ENCODE measurements around the gene FAM228B.
"Not testable (repeated sequence)": the region's sequence is repeated elsewhere in the genome, so short reads cannot be mapped to it uniquely, and the experiment has no call there.

The FAM228B gene

DNA sequence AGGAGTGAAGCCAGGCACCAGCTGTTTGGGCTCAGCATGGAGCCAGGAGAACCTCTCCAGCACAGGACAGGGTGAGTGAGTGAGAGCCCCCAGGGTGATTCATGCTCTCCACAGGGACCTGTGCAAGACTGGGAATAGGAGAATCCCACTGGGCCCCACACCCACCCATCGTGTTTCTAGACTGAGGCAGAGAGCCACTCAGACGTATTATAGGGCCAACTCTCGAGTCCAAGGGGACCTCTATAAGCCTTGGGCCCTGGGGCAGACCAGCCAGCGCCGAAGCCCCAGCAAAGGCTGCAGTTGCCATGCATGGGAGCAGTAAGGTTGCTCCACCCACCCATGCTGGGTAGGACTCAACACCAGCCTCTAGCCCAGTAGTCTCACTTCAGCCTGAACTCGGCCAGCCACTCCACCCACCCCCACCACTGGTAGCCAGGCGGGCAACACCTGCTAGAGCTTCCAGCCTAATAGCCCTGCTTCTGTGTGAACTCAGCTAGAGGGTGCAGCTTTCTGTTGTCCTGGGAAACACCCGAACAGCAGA is 19.1 kb upstream of the FAM228B start:
- no peak for DNase-seq

DNA sequence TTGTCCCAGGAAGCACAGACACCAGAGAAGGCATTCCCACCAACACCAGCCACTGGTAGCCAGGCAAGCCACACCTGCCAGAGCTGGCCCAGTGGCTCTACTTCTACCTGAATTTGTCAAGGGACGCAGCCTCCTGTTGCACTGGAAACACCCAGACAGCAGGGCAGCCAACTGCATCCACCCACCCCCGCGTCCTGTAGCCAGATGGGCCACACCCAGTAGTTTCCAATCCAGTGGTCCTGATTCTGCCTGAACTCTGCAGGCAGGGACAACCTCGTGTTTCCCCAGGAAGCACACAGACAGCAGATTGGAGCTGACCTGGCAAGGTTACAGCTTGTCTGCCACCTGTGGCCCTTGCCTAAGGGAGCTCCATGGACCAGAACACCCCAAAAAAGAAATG is 18.4 kb upstream of the FAM228B start:
- no peak for DNase-seq

DNA sequence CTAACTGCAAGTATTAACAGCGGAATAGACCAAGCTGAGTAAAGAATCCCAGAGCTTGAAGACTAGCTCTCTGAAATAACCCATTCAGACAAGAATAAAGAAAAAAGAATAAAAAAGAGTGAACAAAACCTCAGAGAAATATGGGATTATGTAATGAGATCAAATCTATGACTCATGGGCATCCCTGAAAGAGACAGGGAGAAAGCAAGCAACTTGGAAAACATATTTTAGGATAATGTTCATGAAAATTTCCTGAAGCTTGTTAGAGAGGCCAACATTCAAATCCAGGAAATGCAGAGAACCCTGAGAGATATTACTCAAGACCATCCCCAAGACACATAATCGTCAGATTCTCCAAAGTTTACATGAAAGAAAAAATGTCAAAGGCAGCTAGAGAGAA is 17.5 kb upstream of the FAM228B start:
- DNase-seq, result no peak

DNA sequence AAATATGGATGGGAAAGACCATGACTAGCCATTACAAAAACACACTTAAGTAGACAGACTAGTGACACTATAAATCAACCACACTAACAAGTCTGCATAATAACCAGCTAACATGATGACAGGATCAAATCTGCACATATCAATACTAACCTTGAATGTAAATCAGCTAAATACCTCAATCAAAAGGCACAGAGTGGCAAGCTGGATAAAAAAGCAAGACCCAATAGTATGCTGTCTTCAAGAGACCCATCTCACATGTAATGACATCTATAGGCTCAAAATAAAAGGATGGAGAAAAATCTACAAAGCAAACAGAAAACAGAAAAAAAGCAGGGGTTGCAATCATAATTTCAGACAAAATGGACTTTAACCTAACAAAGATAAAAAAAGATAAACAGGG is 16.5 kb upstream of the FAM228B start:
- DNase-seq, result no peak

DNA sequence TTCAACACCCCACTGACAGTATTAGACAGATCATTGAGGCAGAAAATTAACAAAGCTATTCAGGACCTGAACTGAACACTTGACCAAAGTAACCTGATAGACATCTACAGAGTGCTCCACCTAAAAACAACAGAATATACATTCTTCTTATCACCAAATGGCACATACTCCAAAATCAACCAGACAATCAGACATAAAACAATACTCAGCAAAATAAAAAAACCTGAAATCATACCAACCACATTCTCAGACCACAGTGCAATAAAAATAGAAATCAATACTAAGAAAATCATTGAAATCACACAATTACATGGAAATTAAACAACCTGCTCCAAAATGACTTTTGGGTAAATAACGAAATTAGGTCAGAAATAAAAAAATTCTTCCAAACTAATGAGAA is 15.9 kb upstream of the FAM228B start:
- no peak for DNase-seq

DNA sequence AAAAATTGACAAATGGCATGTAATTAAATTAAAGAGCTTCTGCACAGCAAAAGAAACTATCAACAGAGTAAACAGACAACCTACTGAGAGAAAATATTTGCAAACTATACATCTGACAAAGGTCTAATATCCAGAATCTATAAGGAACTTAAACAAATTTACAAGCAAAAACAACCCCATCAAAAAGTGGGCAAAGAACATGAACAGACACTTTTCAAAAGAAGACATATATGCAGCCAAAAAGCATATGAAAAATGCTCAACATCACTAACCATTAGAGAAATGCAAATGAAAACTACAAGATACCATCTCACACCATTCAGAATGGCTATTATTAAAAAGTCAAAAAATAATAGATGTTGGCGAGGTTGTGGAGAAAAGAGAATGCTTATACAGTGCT is 13.8 kb upstream of the FAM228B start:
- not testable (repeated sequence) for DNase-seq

DNA sequence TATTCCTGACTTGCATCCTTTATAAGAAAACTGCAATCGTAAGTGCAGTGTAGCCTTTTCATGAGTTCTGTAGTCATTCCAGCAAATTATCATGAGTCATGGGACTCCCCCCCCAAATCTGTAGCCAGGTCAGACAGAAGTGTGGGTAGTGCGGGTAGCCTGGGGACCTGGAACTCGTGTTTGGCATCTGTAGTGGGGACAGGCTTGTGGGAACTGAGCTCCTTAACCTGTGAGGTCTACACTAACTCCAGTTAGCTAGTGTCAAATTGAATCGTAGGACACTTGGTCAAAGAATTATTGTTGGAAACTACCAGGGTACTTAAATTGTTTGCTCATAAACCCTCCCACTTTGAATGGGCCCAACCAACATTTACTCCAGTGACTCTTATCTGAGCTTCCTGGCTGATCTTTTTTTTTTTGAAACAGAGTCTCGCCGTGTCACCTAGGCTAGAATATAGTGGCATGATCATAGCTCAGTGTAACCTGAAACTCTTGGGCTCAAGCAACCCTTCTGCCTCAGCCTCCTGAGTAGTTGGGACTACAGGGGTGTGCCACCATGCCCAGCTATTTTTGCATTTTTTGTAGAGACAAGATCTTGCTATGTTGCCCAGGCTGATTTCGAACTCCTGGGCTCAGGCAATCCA is 12.5 kb upstream of the FAM228B start:
- DNase-seq, result no peak

DNA sequence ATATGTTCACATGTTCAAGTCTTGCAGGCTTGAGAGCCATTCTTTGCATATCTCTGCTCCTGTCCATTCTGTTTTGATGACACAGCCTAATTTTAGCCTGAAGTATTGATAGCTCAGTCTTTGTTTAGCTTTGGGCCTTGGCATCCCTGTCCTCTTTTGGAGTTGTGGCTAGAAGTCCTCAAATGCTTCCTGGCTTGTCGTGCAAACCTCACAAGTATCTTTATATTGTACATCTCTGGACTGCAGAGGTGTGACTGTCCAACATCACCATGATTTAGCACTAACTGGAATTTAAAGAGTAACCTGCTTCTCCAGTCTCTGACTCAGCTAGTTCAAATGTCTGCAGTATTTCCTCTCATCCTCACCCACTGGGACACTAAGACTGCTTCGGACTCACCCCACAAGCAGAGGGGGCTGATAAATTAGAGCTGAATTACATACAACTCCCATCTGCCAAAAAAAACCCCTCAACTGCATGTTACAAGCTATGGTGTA is 11.8 kb upstream of the FAM228B start:
- DNase-seq, result no peak

DNA sequence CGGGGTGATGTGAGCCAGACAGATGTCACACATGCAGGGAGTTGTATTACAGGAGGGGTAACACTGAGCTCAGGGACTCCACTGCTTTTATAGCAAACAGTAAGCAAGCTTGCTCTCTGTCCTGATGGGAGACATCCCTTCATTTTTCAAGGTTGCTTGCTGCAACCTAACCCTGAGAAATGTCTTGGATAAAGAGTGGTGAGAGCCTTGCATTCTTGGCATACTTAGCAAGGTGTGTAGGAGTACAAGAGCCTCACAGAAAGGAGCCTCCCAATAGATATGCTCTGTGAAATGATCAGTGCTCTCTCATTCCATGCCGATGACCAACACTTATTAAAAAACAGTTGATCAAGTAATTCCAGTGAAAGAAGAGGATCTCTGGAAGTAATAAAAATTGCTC is 8.2 kb upstream of the FAM228B start:
- DNase-seq, result no peak

DNA sequence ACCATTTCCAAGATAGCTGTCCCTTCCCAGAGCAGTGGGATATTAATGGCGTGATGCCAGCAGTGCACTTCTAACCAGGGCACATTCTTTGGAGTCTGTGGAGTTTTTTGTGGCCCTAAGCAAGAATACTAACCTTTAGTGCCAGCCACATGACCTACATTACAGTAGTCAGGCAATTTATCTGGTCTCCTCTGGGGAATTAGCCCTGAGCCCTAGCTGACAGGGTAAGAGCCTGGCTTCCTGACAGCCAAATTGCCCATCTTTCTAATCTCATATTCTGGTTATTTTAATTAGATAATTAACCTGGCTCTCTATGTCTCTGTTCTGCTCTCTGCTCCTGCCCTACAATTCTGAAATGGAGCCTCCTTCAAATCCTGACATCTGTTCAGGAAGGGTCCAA is 5.4 kb upstream of the FAM228B start:
- no peak for DNase-seq

DNA sequence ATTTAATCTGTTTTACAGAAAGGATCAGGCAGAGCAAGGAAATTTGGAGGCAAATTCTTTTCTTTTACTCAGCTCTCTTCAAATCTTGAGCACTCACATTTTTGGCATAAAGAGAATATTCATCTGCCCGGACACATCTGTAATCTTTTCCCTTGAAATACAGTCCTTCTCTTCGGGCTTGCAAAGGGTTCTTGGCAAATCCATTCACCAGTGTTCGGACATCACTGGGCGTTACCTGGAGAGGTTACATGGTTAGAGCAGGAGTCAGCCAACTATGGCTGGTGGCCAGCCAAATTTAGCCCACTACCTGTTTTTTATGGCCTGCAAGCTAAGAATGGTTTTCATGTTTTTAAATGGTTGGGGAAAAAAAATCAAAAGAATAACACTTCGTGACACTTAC is 2.2 kb upstream of the FAM228B start:
- DNase-seq, result no peak

DNA sequence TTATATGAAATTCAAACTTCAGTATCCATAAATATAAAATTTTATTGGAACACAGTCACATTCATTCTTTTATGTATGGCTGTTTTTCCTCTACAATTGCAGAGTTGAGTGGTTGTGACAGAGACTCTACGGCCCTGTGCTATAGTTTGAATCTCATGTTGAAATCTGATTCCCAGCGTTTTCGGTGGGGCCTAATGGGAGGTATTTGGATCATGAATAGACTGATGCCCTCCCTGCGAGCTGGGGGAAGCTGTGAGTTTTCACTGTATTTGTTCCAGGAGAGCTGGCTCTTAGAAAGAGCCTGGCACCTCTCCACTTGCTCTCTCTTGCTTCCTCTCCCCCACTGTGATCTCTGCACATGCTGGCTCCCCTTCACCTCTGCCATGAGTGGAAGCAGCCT is 1.8 kb upstream of the FAM228B start:
- no peak for DNase-seq

DNA sequence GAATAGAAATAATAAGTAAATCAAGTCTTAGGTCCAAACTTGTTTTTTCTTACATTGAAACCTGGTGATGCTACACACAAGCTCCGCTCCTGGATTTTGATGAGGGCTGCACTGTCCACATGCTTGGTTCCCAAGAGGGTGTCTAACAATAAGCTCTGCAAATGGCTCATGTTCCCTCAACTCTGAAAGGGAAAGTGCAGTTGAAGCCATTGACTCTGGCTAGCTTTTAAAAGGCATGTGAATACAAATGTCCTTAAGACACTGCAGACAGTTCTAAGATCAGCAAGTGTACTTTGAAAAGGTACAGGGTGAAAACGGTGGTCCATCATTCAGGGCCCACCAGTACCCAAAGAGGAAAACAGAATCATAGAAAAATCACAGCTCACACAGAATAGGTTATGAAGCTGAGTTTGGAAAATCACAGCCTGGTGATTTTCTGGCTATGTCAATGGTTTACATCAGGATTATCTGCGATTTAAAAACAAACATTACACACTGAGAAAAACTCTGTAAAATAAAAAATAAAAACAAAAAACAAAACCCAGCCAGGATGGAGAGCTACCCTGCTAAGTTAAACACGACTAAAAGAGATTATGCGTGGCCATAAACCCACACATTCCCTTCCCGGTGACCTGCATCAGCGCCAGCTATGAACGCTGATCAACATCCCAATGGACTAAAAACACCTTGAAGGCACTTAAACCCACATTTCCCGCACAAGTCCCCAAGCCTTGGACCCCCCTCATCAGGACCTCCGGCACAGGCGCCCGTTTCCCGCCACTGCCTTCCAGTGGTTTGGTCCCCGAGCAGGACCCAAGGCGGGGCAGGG is 689 bp upstream of the FAM228B start:
- no peak for DNase-seq

DNA sequence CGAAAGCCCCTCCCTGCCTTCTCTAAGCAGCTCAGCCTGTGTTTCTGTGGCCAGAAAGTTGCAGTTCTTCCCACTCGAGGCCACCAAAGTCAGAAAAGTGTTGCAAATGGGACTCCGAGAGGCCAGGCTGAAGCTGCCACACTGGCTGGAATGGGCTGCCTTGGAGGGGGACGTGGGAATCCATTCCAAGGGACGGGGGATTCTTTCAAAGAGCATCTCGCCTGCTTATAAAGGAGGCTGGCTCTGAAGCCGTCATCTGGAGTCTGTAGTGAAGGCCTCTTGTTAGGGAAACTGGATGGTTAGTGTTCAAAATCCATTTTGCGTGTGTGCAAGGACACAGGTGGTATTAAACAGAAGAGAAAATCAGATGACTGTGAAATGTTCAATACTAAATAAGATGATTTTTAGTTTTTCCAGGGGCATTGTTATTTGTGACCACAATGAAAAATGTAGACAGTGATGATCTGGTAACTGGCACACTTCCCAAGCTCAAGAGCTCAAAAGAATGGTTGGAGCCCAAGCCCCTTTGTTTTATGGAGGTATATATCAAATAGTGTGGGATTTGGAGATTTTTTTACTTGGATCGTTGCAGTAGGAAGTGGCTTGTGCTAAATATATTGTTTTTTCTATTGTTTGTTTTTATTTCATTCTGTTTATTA is 782 bp downstream of the FAM228B start:
- no peak for DNase-seq

DNA sequence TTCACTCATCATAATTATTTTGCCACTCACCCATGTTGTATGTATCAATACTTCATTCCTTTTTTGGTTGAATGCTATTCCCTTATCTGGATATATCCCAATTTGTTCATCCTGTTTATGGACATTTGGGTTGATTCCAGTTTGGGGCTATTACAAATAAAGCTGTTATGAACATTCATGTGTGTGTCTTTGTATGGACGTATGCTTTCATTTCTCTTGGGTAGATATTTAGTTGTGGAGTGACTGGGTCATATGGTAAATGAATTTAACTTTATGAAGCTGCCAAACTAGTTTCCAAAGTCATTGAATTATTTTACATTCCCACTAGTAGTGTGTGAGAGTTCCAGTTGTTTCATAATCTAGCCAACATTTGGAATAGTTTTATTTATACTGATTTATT is 2.7 kb downstream of the FAM228B start:
- no peak for DNase-seq

DNA sequence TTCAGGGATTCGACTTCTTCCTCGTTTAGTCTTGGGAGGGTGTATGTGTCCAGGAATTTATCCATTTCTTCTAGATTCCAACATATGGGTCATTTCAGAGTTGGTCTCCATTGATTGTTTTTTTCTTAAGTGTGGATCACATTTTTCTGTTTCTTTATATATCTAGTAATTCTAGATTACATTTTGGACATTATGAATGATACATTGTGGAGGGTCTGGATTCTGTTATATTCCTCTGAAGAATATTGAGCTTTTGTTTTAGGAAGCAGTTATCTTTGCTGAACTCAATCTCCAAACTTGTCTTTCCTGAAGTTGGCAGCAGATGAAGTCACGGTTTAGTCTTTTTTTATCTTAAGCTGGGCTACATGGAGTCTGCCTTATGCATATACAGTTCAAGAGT is 9.3 kb downstream of the FAM228B start:
- DNase-seq, result no peak

DNA sequence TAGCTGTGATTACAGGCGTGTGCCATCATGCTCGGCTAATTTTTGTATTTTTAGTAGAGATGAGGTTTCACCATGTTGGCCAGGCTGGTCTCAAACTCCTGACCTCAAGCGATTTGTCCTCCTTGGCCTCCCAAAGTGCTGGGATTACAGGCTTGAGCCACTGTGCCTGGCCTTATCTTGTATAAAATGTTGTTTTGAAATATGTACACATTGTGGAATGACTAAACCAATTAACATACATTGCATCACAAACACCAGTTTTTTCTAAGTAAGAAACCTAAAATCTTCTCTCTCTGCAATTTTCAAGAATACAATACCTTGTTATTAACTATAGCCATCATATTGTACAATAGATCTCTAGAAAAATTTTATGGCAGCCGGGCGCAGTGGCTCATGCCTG is 17.0 kb downstream of the FAM228B start:
- not testable (repeated sequence) for DNase-seq

DNA sequence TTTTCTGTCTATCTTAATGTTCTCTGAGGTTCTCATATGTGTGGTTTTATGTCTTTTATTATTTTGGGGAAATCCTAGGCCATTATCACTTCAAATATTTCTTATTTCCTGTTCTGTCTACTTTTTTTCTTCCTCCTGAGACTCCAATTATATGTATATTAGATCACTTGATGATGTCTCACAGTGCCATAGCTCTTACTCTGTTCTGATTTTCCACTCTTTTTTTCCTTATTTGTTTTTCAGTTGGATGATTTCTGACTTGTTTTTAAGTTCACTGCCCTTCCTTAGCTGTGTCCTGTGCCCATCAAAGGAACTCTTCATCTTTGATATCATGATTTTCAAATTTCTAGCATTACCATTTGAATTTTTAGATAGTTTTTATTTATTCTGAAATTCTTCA is 24.1 kb downstream of the FAM228B start:
- no peak for DNase-seq

DNA sequence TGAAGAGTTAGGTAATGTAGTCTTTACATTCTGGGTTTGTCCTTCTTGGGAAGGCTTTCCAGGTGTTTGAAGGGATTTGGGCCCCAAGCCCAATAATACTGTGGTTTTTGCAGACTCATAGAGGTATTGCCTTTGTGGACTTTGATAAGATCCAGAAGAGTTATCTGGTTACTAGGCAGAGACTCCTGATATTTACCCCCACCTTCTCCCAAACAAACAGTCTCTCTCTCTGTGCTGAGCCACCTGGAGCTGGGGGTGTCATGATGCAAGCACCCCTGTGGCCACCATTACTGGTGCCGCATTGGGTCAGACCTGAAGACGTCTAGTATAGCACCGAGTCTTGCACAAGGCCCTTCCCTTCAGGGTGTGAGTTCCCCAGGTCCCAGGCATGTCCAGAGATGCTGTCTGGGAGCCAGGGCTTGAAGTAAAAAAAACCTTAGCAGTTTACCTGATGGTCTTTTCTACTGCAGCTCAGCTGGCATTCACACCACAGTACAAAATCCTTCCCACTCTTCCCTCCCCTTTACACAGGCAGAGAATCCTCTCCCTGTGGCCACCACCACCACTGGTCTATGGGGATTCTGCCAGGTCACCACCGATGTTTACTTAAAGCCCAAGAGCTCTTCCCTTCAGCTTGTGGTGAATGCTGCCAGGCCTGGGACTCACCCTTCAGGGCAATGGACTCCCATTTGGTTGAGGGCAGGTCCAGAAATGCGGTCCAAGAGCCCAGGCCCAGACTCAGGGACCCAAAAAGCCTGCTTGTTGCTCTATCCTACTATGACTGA is 29.3 kb downstream of the FAM228B start:
- no peak for DNase-seq

DNA sequence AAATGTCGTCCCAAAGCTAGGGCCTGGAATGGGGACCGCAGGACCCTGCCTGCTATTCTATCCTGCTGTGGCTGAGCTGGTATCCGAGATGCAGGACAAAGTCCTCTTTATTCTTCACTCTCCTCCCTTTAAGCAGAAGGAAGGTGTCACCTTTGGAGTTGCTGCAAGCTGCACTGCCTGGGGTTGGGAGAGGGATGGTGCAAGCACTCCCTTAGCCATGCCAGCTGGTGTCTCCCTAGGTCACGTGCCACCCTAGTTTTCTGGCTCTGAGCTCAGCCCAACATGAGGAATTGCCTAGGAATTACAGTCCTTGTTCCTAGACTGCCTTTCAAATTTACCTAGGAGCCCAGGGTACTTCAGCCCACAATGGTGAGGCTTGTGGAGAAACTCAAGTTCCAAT is 30.2 kb downstream of the FAM228B start:
- no peak for DNase-seq

DNA sequence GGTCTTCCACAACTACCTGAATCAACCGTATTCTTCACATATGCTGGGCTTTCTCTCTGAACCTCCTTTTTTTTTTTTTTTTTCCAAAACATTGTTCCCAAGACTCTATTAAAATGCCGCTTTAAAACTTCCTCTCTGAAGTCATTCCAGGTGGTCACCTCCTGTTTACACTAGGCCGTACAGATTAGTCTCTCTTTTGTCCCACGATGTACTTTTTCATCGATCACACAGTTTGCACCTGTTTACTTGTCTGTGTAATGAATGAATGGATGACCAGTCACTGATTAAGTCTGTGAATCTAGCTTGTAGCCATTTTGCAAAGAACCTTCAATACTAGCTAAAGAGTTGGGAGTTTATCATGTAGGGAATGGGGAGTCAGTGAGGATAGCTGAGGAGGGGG is 34.9 kb downstream of the FAM228B start:
- no peak for DNase-seq

DNA sequence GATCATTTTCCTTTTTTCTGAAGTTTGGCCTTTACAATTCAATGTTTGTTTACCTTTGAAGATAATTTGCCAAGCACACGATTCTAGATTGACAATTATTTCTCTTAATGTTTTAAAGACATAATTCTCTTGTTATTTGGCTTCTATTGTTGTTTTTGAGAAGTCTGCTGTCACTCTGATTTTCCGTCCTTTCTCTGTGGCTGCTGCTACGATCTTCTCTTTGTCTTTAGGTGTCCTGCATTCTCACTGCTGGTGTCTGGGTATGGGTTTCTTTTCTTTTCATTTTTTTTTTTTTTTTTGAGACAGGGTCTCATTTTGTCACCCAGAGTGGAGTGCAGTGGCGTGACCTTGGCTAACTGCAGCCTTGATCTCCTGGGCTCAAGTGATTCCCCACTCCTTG is 36.4 kb downstream of the FAM228B start:
- DNase-seq, result no peak

DNA sequence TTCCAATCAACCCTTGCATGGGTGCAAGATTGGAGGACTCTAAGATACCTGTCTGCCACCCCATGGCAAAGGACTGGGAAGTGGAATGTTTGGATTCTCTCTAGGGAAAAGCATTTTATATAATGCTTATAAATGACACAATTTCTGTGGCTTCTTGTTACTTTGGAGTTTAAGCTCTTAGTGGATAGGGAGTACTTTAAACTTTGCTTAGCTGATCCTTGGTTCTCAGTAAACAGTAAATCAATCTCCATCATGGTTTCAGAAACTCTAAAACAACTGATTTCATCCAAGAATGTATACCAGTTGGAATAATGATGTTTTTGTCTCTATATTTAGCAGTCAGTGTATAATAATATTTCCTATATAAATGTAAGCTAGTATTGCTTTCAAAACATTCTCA is 37.5 kb downstream of the FAM228B start:
- no peak for DNase-seq
